Measurements from ENCODE around the gene RTRAF.

The RTRAF gene

DNA sequence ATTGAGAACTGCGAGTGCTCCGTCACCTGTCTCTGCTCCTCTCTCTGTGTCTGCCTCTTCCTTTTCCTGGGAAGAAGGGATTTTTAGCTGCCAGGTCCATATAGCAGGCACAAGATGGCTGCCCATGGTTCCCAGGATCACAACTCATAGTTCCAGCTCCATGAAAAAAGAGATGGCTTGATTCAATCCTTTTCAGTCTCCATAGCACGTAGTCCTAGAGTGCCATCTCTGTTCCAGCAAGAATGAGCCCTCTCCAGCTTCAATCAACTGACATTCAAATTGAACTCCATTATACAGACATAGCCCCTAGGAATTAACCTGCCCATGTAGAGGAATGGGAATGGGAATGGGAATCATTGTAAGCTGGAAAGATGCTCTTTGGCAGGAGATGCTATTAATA lies 34.7 kb upstream of the RTRAF start:
- TF ChIP-seq, protein P1, sequence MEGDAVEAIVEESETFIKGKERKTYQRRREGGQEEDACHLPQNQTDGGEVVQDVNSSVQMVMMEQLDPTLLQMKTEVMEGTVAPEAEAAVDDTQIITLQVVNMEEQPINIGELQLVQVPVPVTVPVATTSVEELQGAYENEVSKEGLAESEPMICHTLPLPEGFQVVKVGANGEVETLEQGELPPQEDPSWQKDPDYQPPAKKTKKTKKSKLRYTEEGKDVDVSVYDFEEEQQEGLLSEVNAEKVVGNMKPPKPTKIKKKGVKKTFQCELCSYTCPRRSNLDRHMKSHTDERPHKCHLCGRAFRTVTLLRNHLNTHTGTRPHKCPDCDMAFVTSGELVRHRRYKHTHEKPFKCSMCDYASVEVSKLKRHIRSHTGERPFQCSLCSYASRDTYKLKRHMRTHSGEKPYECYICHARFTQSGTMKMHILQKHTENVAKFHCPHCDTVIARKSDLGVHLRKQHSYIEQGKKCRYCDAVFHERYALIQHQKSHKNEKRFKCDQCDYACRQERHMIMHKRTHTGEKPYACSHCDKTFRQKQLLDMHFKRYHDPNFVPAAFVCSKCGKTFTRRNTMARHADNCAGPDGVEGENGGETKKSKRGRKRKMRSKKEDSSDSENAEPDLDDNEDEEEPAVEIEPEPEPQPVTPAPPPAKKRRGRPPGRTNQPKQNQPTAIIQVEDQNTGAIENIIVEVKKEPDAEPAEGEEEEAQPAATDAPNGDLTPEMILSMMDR (IDR thresholded peaks at IDR 0.05; ENCODE audit: low read depth, low read length) = no peak
- no peak overlapping the region for H3K4me3 ChIP-seq (replicated peaks in 1 of 2; ENCODE audit: low read depth in 2 of 2, low read length in 2 of 2)
- DNase-seq (ENCODE audit: low read depth in 2 of 2) = no peak

GRCh38 chr14:51957950-51958349 lies 31.4 kb upstream of the RTRAF start:
- H3K4me3 ChIP-seq (replicated peaks in 1 of 2; ENCODE audit: low read depth in 2 of 2, low read length in 2 of 2) = no peak overlapping the region
- TF ChIP-seq, protein P1 (IDR thresholded peaks at IDR 0.05; ENCODE audit: low read depth, low read length) = no peak
- peak; percentile 87 to 90 for DNase-seq (ENCODE audit: low read depth in 2 of 2)

DNA sequence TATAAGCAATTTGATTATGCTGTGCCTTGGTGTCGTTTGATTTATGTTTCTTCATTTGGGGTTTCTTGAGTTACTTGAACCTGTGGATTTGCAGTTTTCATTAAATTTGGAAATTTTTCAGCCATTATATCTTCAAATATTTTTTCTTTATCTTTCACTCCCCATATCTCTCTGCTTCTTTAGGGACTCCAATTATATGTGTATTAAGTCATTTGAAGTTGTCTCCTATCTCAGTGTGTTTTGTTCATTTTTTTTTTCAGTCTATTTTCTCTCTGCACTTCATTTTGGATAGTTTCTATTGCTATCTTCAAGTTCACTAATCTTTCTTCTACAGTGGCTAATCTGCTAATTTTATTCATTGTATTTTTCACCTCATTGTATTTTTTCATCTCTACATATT lies 29.4 kb upstream of the RTRAF start:
- TF ChIP-seq, protein P1 (IDR thresholded peaks at IDR 0.05; ENCODE audit: low read depth, low read length) = no peak
- H3K4me3 ChIP-seq (replicated peaks in 1 of 2; ENCODE audit: low read depth in 2 of 2, low read length in 2 of 2) = no peak overlapping the region

GRCh38 chr14:51960866-51961265 lies 28.5 kb upstream of the RTRAF start:
- TF ChIP-seq, protein P1 (IDR thresholded peaks at IDR 0.05; ENCODE audit: low read depth, low read length) = no peak
- no peak for DNase-seq (ENCODE audit: low read depth in 2 of 2)
- H3K4me3 ChIP-seq (replicated peaks in 1 of 2; ENCODE audit: low read depth in 2 of 2, low read length in 2 of 2) = no peak overlapping the region

More for the DNA sequence above, 29.4 kb upstream of the RTRAF start:
- DNase-seq (ENCODE audit: low read depth in 2 of 2) = no peak

DNA sequence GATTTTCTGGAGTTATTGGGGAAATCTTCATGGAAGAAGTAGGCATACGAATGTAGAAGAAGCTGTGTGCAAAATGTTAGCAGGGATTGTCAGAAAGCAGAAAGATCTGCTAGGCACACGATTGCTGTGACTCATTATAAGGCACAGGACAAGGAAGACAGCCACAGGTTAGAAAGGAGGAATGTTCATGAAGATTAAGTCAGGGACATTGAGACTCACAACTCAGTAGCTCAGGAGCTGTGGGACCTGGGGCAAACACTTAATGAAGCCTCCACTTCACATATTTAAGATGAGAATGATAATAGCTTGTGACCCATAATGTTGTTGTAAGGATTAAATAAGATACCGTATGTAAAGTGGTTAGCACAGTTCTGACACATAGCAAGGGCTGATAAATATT lies 26.6 kb upstream of the RTRAF start:
- DNase-seq (ENCODE audit: low read depth in 2 of 2) = peak; percentile 10 to 35
- H3K4me3 ChIP-seq (replicated peaks in 1 of 2; ENCODE audit: low read depth in 2 of 2, low read length in 2 of 2) = no peak overlapping the region
- TF ChIP-seq, protein P1 (IDR thresholded peaks at IDR 0.05; ENCODE audit: low read depth, low read length) = no peak

DNA sequence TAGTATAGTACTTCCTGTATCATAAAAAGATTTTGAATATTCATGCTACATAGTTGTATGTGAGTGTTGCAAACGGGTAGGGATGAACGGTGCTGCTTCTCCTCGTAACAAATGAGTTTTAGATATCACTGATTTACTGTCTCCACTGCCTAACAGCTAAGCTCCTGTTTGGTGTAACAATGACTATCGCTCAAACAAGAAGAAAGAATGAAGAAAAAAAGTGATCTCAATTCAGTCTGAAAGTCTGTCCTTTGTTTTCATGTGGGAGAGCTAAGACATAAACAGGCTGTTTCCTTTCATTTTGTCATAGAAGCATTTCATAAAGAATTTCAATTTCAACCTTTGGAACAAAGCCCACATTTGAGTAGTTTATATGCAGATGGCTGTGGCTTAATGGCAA lies 26.1 kb upstream of the RTRAF start:
- peak overlapping the region in 1 of 2 donors; percentile 35 for H3K4me3 ChIP-seq (replicated peaks in 1 of 2; ENCODE audit: low read depth in 2 of 2, low read length in 2 of 2)
- TF ChIP-seq, protein P1 (IDR thresholded peaks at IDR 0.05; ENCODE audit: low read depth, low read length) = no peak
- DNase-seq (ENCODE audit: low read depth in 2 of 2) = peak; percentile 57 to 75

DNA sequence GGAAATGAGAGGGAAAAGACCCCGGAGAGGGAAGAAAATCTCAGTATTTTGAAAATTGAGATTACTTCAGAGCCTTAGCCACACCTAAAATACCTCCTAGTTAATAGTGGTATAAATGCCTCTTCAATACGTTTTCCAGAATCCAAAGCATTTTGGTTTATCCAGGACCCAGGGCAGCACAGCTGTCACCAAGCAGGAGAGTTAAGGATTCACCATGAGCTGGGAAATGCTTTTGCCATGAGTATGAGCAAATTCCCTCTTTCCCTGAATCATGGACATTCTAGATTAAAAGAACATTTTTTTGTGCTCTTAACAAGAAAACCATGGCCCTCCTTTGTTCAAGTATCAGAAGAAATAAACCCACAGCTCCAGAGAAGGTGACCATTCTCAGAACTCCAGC lies 21.8 kb upstream of the RTRAF start:
- no peak for DNase-seq (ENCODE audit: low read depth in 2 of 2)
- TF ChIP-seq, protein P1 (IDR thresholded peaks at IDR 0.05; ENCODE audit: low read depth, low read length) = no peak
- H3K4me3 ChIP-seq (replicated peaks in 1 of 2; ENCODE audit: low read depth in 2 of 2, low read length in 2 of 2) = no peak overlapping the region

All from cardiac fibroblast (primary cell).